D721Med (cell line): ENCODE data around the gene BTBD19.

Experiments
- DNase-seq: peaks from one replicate; pipeline ENCODE4 v3.0.0; 2011; ENCODE audit warnings: low spot score; ENCODE audit not compliant: insufficient read length
- FAIRE-seq: peaks from 2 replicates; lab custom pipeline; 2011; peaks lifted over from hg19 to GRCh38; lab: Jason Lieb, UNC
- CTCF ChIP-seq: IDR thresholded peaks from 2 replicates; pipeline ENCODE4 v1.5.1; 2012; ENCODE audit warnings: mild to moderate bottlenecking, control low read depth; ENCODE audit not compliant: insufficient read depth; ENCODE audit errors: missing control alignments

Gene BTBD19

DNA sequence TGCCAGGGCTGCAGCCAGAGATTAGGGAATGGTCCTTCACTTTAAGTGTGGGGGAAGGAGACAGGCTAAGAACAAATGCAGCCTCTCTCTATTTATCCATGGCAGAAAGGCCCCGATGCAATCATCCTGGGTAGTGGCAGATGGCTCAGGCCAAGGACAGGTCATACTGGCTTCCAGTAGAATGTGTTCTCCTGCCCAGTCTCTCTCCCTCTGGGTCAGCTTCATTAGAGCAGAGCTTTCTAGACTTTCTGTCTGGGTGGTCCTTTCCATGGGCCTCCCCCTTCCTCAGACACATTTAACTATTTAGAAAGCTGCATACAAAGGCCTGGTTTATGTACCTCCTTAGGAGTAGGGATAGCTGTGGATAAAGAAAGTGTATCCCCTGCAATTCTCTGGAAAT is 39.5 kb downstream of the BTBD19 start:
- no peak for DNase-seq
- no peak for FAIRE-seq
- no peak for TF ChIP-seq CTCF

DNA sequence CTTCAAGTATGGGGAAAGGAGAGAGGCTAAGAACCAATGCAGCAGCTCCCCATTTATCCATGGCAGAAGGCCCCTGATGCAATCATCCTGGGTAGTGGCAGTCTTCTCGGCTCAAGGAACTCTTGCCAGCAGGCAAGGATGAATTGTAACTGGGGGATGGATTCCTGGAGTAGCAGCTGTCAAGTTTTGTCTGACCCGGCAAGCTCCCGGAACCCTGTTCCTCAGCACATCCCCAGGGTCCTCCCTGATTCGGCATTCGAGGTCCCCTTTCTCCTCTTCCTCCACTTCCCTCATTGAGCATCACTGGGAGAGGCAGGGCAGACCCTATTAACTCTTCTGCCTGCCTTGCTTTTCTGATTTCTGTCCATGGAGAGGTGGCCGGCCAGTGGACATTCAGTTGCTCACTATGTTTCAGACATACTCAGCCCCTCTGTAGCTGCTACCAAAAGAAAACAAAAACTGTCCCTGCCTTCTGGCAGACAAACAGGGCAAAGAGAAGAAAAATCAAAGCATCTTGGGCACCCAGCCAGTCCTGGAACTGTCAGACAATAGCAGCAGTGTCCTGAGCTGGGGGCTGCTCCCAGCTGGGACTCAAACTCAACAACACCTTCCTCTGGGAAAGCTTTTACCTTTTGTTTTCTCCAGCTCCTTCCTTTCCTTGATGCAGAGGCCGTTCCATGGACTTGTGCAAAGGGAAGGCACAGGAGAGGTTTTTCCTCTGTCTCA is 40.3 kb downstream of the BTBD19 start:
- TF ChIP-seq CTCF = no peak
- DNase-seq (no peak), FAIRE-seq (no peak)

DNA sequence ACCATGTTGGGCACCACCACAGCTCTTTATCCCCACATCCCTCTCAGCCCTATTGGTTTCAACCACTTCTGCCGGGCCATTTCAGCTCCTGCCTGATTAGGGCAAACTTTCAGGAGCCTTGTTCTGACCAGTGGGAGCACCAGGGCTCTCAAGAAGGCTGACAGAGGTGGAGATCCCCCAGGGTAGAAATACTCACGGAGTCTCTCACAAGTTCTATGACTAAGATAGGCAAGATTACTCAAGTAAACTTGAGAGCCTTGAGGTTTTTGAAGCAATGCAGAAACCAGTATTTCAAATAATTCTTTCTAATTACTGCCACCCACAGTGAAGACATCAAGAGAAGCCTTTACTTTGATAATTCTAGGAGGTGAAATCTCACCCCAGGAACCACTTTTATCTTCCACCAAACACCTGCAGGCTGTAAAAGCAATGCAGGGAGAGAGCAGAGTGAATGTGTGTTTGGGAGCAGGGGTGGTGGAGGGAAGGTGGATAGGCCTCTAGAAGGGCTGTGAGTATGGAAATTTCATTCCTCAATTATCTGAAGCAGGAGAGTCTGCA is 41.3 kb downstream of the BTBD19 start:
- FAIRE-seq (no peak), DNase-seq (no peak)
- no peak for TF ChIP-seq CTCF

DNA sequence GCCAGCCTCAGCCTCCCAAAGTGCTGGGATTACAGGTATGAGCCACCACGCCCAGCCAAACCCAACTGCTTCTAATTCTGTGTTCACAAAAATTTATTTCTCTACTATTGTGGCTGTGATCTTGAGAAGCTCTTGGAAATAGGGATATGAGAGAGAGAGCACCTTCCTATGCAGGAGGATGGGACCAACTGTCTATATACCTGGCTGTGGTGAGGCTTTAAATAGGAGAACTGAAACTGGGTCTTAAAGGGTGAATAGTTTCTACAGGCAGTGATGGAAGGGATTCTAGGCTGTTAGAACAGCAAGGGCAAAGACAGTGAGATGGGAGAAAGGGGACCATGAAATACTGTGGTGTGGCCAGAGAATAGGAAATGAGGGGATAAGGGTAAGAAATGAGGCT is 43.0 kb downstream of the BTBD19 start:
- DNase-seq (no peak), FAIRE-seq (no peak)
- no peak for TF ChIP-seq CTCF

- DNase-seq (no peak), FAIRE-seq (no peak)
- no peak for TF ChIP-seq CTCF
These were observed 44.9 kb downstream of the BTBD19 start for GRCh38 chr1:44853201-44853600.

DNA sequence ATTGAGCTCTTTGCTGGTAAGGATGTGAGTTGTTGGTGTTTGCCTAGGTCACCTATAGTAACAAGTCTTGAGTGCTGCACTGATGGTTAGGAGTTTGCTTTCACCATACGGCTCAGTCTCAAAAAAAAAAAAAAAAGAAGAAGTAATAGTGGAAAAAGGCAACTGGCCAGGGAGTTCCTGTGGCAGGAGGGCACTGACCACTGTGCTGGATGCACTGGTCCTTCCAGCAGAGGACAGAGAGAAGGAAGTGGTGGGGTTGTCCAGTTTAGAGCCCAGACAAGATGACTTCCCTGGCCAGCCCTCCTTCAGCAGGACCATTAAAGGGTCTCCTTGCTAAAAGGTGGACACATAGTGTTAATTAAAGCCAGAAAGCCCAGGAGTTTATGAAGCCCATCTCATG is 46.6 kb downstream of the BTBD19 start:
- no peak for TF ChIP-seq CTCF
- DNase-seq = no peak
- FAIRE-seq = no peak

DNA sequence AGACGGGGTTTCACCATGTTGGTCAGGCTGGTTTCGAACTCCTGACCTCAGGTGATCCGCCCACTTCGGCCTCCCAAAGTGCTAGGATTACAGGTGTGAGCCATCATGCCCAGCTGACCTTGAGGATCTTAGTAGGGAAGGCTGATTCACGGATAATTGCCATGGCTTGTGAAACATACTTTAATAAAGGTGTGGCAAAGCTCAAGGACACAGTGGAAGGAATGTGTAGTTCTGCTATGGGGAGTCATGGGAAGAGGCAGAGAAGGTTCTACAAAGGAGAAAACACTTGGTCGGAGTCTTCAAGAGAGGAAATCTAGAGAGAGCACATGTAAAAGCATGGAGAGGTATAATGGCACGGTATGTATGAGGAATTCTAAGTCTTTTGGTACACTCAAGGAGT is 47.4 kb downstream of the BTBD19 start:
- FAIRE-seq = no peak
- TF ChIP-seq CTCF = no peak
- no peak for DNase-seq
